ENCODE results near the gene COL13A1.

GRCh38 chr10:69955897-69956740 lies 154.4 kb downstream of the COL13A1 start:
- TF ChIP-seq CTCF (conservative IDR thresholded peaks at IDR 0.05 in 1 of 2, IDR thresholded peaks at IDR 0.05 in 1 of 2; ENCODE audit: low read depth in 1 of 2, low read length in 2 of 2) (no peak), EZH2 (IDR thresholded peaks at IDR 0.05; ENCODE audit: low read length, missing control alignments) (no peak)
